NK-92 treated with Interleukin-12 subunit alpha and Interleukin-12 subunit beta, amount 100 ng/mL, for 24 hours (cell line): ENCODE results near the gene EMC1.
"Not testable (repeated sequence)": the region's sequence is repeated elsewhere in the genome, so short reads cannot be mapped to it uniquely, and the experiment has no call there.

Experiments
- DNase-seq: peaks from one replicate; lab custom pipeline; 2025; lab: John Stamatoyannopoulos, UW

Gene EMC1

DNA sequence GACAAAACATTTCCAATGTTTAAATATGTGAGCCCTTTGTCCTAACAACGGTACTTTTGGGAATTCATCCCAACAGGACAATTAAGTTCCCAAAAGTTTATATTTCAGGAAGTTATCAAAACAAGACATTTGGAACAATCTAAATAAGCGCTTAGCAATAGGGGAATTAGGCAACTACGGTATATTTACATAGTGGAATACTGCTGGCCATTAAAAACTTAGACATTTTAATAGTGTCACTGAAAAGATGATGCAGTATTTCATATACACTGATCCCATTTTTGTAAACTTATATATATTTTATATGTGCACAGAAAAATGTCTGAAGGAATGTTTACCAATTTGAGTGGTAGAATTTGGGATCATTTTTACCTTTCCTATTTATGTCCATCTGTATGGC, 62.1 kb downstream of the EMC1 start:
- DNase-seq, result no peak

DNA sequence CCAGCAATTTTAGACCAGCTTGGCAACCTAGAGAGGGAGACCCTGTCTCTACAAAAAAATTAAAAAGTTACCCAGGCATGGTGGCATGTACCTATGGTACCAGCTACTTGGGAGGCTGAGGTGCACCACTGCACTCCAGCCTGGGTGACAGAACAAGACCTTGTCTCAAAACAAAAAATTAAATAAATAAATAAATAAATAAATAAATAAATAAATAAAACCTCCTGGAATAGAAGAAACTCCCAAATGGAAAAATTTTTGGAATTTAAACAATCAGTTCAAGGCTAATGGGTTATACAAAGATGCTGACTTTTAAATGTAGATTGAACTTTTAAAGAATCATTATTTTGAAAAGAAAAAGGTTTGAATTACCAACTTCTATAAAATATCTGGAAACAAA, 63.5 kb downstream of the EMC1 start:
- no peak for DNase-seq

DNA sequence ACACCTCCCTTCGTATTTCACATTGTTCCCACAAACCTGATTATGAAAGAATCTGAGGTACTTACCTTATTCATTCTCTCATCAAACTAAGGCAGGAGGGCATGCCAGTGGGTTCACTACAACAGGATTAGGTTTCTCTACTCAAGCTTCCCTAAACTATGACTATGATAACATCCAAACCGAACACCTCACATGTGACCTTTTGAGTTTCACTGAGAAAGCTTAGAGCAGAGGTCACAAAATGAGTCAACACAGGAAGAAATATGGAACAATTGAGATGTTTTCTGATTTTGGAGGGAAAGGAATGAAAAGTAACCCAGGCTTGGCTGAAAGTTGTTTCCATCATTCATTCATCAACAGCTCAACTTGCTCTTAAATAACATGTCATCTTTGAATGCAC, 65.3 kb downstream of the EMC1 start:
- DNase-seq, result no peak

DNA sequence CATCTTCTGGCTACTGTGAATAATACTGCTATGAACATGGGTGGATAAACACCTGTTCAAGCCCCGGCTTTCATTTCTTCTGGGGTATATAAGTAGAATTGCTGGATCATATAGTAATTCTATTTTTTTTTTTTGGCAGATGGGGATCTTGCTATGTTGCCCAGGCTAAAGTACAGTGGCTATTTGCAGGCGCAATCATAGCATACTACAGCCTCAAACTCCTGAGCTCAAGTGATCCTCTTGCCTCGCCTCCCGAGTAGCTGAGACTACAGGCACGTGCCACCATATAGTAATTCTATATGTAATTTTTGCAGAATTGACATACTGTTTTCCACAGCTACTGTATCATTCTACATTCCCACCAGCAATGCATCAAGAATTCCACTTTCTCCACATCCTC, 69.1 kb downstream of the EMC1 start:
- no peak for DNase-seq

DNA sequence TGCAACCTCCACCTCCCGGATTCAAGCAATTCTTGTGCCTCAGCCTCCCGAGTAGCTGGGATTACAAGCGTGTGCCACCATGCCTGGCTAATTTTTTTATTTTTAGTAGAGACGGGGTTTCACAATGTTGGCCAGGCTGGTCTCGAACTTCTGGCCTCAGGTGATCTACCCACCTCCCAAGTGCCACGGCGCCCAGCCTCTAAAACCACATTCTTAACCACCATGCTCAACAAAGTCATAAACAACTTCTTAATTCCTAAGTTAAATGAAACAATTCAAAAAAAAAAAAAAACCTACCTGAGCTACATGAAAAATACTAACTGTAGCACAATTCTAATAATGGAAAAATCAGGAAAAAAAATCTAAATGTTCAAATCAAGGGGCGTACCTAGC, 71.1 kb downstream of the EMC1 start:
- not testable (repeated sequence) for DNase-seq

DNA sequence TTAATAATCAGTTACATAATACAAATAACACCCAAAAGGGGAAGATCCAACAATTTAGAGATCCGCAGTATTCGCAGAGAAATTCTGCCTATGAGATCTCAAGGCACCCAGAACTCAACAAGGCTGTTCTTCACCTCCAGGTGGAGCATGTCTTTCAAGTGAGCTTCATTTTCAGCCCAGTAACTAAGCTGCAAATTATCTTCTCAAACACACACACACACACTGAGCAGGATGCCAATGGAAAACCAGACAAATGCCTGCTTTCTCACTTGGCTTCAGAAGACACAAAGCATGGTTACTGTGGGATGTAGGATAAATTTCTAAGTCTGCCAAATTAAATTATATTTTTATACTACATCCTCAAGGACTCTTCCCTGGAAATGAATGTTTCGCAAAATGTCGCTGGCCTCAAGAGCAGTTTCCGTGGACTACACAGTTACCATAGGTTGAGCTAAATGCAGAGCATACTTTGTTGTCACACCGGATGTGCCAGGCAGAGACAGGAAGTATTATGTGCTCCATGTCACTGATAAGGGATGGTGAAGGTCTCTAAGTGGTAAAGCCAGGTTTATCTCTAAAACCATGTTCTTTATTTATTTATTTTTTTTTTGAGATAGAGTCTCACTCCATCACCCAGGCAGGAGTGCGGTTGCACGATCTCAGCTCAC, 71.6 kb downstream of the EMC1 start:
- no peak for DNase-seq

DNA sequence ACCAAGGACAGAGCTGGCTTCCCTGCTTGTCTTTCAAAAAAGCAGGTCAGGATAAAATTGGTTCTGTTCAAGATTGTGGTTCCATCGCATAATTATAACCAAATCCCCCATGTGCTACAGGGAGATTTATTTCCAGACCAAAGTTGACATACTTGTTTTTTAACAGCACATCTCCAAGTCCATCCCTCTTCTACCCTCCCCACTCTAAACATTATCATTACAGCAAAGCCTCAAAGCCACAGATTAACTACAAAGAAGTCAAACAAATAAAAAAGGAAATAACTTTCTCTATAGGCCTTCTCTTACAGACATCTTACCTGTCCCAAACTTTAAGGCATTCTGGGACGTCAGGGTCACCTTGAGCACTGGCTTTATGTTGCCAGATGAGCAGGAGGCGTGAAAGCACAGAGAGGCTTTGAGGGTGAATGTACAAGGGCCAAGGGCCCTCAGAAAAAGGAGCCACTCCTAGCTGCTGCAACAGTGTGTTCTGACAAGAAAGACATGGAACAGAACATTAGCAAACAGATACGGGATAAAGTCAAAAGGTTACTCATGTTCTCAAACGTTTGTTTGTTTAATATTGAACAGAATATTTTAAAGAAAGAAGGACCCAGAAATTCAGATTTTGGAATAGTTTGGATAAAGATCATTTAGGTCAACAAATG, 72.5 kb downstream of the EMC1 start:
- DNase-seq, result no peak

DNA sequence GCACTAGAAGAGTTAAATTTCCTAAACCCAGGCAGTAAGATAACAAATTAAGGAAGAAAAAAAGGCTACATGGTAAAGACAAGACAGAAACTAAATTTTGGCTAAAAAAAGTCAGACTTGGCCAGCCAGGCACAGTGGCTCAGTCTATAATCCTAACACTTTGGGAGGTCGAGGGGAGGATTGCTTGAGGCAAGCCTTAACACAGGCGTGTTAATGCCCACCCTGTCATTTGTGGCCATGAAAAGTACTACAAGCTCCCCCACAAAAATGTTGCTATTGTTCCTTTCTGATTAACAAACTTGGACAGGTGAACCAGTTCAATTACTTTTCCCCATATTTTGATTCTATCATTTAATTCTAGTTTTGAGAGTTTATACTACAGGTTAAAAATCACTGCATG, 73.5 kb downstream of the EMC1 start:
- no peak for DNase-seq

DNA sequence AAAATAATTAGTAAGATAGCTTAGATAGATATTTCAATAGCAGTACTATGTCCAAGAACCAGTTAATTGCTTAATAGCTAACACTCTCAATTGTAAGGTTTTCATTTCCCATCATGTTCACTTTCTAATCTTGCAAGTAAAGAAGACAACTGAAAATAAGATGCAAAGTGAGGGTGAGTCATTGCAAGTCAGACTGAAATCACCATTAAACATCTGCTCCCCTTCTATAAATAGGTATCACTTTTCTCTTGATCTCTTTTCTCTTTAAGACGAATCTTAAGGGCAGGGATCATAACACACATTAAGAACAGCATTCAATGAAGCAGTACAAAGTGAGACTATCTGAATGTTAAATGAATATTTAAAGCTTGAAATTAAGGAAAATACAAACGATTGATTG, 81.7 kb downstream of the EMC1 start:
- no peak for DNase-seq

DNA sequence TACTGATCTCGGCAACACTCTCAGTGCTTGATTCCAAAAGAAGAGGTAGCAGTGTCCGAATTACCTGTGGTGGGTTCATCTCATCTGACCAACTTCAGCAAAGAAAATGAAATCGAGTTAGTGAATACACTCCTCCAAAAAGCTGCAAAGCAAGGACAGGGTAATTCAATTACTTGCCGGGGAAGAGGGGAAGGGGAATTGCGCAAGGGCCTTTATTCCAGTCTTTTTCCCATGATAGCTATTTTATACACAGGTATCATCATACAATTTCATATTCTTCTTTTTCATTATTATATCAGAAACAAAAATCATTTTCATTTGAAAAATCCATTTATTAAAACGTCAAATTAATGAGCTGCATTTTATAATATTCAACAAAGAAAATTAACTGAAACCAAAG, 84.2 kb downstream of the EMC1 start:
- DNase-seq, result no peak

DNA sequence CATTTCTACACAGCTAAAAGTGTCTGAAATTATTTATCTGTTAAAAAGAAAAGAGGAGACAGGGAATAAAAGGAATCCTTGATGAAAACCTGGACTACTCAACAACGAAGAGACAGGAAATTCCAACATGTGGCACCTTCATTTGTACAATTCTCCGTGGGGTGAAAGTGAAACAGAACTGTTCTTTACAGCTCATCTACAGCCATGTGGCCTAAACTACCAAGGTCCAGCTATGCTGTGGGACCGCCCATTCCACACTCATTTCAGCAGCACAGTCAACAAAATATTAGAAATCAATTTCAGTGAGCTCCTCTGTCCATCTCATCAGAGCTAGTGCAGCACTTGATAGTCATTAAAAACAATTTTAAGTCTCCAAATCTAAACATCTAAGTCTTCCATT, 85.3 kb downstream of the EMC1 start:
- no peak for DNase-seq
